Cardiac muscle cell (in vitro differentiated cells and primary cell): ENCODE results near the gene SLC15A4. TPM values are rescaled to one million over a fixed set of nuclear protein-coding genes. Genes with fewer than 3 reads are reported as not detected.

Source experiments
- DNase-seq, 2 donors: peaks; one replicate each; pipeline versions ENCODE4 v3.0.0 to v3.0.0-alpha.2; 2010 to 2017; ENCODE audit warnings: low read depth in 1 of 2, low spot score in 1 of 2
- H3K27ac ChIP-seq: fragments of 200-600 bp; sonication (generic); 2 replicates; pipeline ENCODE4 v1.5.1; 2016
- H3K27me3 ChIP-seq: fragments of 200-600 bp; sonication (generic); 2 replicates; pipeline ENCODE4 v1.6.0; 2016; ENCODE audit warnings: control low read depth
- H3K36me3 ChIP-seq: fragments of 200-600 bp; sonication (generic); 2 replicates; pipeline ENCODE4 v1.5.1; 2016; ENCODE audit warnings: control low read depth
- H3K4me1 ChIP-seq: fragments of 200-600 bp; sonication (generic); 2 replicates; pipeline ENCODE4 v1.8.1; 2017; ENCODE audit warnings: low read depth, mild to moderate bottlenecking, mixed run types
- H3K4me3 ChIP-seq: fragments of 200-600 bp; sonication (generic); 2 replicates; pipeline ENCODE4 v1.5.1; 2016; ENCODE audit warnings: mild to moderate bottlenecking
- H3K9me3 ChIP-seq: fragments of 200-600 bp; sonication (generic); 2 replicates; pipeline ENCODE4 v1.5.1; 2017; ENCODE audit warnings: low read depth, mild to moderate bottlenecking, control low read depth
- CTCF ChIP-seq: IDR thresholded peaks from 2 replicates; pipeline ENCODE4 v1.5.1; 2012; ENCODE audit warnings: low read depth, mild to moderate bottlenecking, low read length
- polyA plus RNA-seq: library from polyadenylated mRNA; unstranded; fragments of >200 nt; fragmentation: Nextera tagmentation; extraction: Ambion mirVana; gene quantifications from 2 replicates; pipeline ENCODE4 v1.2.1, GENCODE V29; 2016
- total RNA-seq: library from RNA; depleted of rRNA; stranded (reverse); fragments of >200 nt; gene quantifications from 2 replicates; pipeline ENCODE4 v1.2.3, GENCODE V29; 2016

SLC15A4 gene
- total and polyA plus RNA-seq, 2 experiments from 2014 or later: 27.2 to 39.4 TPM

GRCh38 chr12:128825835-128826234 is 2.1 kb upstream of the SLC15A4 start:
- no peak overlapping the region for H3K27ac ChIP-seq
- no peak for TF ChIP-seq CTCF

GRCh38 chr12:128823216-128823915 is 392 bp downstream of the SLC15A4 start:
- Histone ChIP-seq H3K4me3 (peak overlapping the region; percentile 84), H3K9me3 (no peaks in the 10 kb centered on the region), H3K4me1 (peaks cover 8% of the 10 kb centered on the region), H3K27me3 (no peaks in the 10 kb centered on the region), H3K36me3 (no peaks in the 10 kb centered on the region), H3K27ac (peak overlapping the region; percentile 74)
- DNase-seq: peak in 1 of 2 donors; percentile 54
- no peak for TF ChIP-seq CTCF

More at GRCh38 chr12:128825835-128826234, 2.1 kb upstream of the SLC15A4 start:
- no peaks in the 10 kb centered on the region for H3K27me3 ChIP-seq
- DNase-seq: no peak
- no peaks in the 10 kb centered on the region for H3K36me3 ChIP-seq
- H3K4me3 ChIP-seq: no peak overlapping the region
- H3K4me1 ChIP-seq: peaks cover 8% of the 10 kb centered on the region
- H3K9me3 ChIP-seq: no peaks in the 10 kb centered on the region

- H3K4me1 ChIP-seq: peaks cover 11% of the 10 kb centered on the region
- no peak overlapping the region for H3K27ac ChIP-seq
Observed at GRCh38 chr12:128820723-128821432, 2.9 kb downstream of the SLC15A4 start.

GRCh38 chr12:128820253-128820652 is 3.5 kb downstream of the SLC15A4 start:
- TF ChIP-seq CTCF: no peak
- H3K4me1 ChIP-seq: peaks cover 14% of the 10 kb centered on the region
- no peak for DNase-seq
- no peaks in the 10 kb centered on the region for H3K36me3 ChIP-seq
- no peaks in the 10 kb centered on the region for H3K27me3 ChIP-seq
- no peaks in the 10 kb centered on the region for H3K9me3 ChIP-seq
- no peak overlapping the region for H3K4me3 ChIP-seq
- H3K27ac ChIP-seq: no peak overlapping the region

More at GRCh38 chr12:128820723-128821432, 2.9 kb downstream of the SLC15A4 start:
- no peaks in the 10 kb centered on the region for H3K9me3 ChIP-seq
- DNase-seq: no peak
- no peaks in the 10 kb centered on the region for H3K27me3 ChIP-seq
- TF ChIP-seq CTCF: no peak
- H3K4me3 ChIP-seq: no peak overlapping the region
- no peaks in the 10 kb centered on the region for H3K36me3 ChIP-seq

GRCh38 chr12:128819293-128820144 is 4.2 kb downstream of the SLC15A4 start:
- peaks cover 11% of the 10 kb centered on the region for H3K4me1 ChIP-seq
- no peak for TF ChIP-seq CTCF
- no peak overlapping the region for H3K4me3 ChIP-seq
- no peaks in the 10 kb centered on the region for H3K27me3 ChIP-seq
- H3K36me3 ChIP-seq: no peaks in the 10 kb centered on the region
- no peak overlapping the region for H3K27ac ChIP-seq
- no peaks in the 10 kb centered on the region for H3K9me3 ChIP-seq
- no peak for DNase-seq
